ENCODE results near the gene BDH1. TPM values are rescaled to one million over a fixed set of nuclear protein-coding genes. Genes with fewer than 3 reads are reported as not detected.

BDH1 gene
- total RNA-seq, 1 donor from 2014 or later, result 1.5 TPM

DNA sequence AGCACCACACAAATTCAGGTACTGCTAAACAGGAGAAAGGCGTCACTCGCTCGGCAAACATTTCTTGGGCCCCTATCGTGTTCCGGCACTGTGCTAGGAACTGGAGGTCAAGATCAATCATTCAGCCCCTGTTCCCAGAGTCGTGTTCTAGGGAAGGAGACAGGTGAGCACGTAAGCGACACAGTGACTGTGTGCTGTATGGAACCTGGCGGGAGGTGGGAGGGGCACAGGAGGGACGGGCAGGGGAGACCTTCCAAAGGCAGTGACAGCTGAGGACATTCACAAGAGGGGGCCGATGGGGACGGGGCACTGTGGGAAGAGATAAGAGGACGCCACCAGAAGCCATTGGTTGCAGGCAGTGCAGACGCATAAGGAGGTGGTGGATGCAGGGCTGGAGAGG is 32.2 kb downstream of the BDH1 start:
- H3K9me3 Mint-ChIP-seq (ENCODE audit: unreplicated experiment), result peaks cover 3% of the 10 kb centered on the region
- FAIRE-seq, result no peak

GRCh38 chr3:197522881-197523441 is 32.8 kb downstream of the BDH1 start:
- no peak for TF ChIP-seq EZH2 (IDR thresholded peaks at IDR 0.05; ENCODE audit: insufficient read depth, low read length)
- TF ChIP-seq, protein P1, sequence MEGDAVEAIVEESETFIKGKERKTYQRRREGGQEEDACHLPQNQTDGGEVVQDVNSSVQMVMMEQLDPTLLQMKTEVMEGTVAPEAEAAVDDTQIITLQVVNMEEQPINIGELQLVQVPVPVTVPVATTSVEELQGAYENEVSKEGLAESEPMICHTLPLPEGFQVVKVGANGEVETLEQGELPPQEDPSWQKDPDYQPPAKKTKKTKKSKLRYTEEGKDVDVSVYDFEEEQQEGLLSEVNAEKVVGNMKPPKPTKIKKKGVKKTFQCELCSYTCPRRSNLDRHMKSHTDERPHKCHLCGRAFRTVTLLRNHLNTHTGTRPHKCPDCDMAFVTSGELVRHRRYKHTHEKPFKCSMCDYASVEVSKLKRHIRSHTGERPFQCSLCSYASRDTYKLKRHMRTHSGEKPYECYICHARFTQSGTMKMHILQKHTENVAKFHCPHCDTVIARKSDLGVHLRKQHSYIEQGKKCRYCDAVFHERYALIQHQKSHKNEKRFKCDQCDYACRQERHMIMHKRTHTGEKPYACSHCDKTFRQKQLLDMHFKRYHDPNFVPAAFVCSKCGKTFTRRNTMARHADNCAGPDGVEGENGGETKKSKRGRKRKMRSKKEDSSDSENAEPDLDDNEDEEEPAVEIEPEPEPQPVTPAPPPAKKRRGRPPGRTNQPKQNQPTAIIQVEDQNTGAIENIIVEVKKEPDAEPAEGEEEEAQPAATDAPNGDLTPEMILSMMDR (IDR thresholded peaks at IDR 0.05; ENCODE audit: insufficient read depth, low read depth, low read length), result no peak
- Histone ChIP-seq H4K20me1 (ENCODE audit: insufficient read depth, low read length) (no peaks in the 10 kb centered on the region), H3K9me3 (ENCODE audit: insufficient read depth, low read depth, low read length) (no peaks in the 10 kb centered on the region), H3K4me1 (ENCODE audit: insufficient read depth, low read length) (no peaks in the 10 kb centered on the region), H3K9ac (ENCODE audit: low read length) (no peak overlapping the region), H3K79me2 (ENCODE audit: insufficient read depth, low read length) (no peaks in the 10 kb centered on the region), H3K36me3 (ENCODE audit: insufficient read depth, low read length) (no peaks in the 10 kb centered on the region), H3K27ac (ENCODE audit: low read depth, low read length) (no peak overlapping the region), H3K27me3 (ENCODE audit: insufficient read depth, low read length) (no peaks in the 10 kb centered on the region), H3K4me3 (ENCODE audit: insufficient read depth, low read depth, low read length) (no peak overlapping the region), H2AFZ (ENCODE audit: low read depth, low read length) (no peak overlapping the region), H3K4me2 (ENCODE audit: low read length) (no peak overlapping the region)
- peaks cover 3% of the 10 kb centered on the region for H3K9me3 Mint-ChIP-seq (ENCODE audit: unreplicated experiment)
- peaks cover 27% of the 10 kb centered on the region for H3K27me3 Mint-ChIP-seq (ENCODE audit: low read depth, unreplicated experiment)
- H3K4me3 Mint-ChIP-seq (ENCODE audit: unreplicated experiment), result no peak overlapping the region
- H3K4me1 Mint-ChIP-seq (ENCODE audit: low read depth, unreplicated experiment), result peaks cover 17% of the 10 kb centered on the region
- DNase-seq (ENCODE audit: low read depth) (no peak), FAIRE-seq (no peak)
- peaks cover 4% of the 10 kb centered on the region for H3K36me3 Mint-ChIP-seq (ENCODE audit: low read depth, unreplicated experiment)
- no peak overlapping the region for H3K27ac Mint-ChIP-seq (ENCODE audit: unreplicated experiment)

More for the DNA sequence above, 32.2 kb downstream of the BDH1 start:
- H3K27ac ChIP-seq (ENCODE audit: low read depth, low read length), result no peak overlapping the region
- H3K4me1 Mint-ChIP-seq (ENCODE audit: low read depth, unreplicated experiment), result peaks cover 17% of the 10 kb centered on the region
- no peak overlapping the region for H3K4me3 ChIP-seq (ENCODE audit: insufficient read depth, low read depth, low read length)
- peaks cover 32% of the 10 kb centered on the region for H3K27me3 Mint-ChIP-seq (ENCODE audit: low read depth, unreplicated experiment)
- no peak overlapping the region for H3K4me3 Mint-ChIP-seq (ENCODE audit: unreplicated experiment)
- no peak for DNase-seq (ENCODE audit: low read depth)
- H3K9me3 ChIP-seq (ENCODE audit: insufficient read depth, low read depth, low read length), result no peaks in the 10 kb centered on the region
- H3K27me3 ChIP-seq (ENCODE audit: insufficient read depth, low read length), result no peaks in the 10 kb centered on the region
- no peak overlapping the region for H3K4me2 ChIP-seq (ENCODE audit: low read length)
- H2AFZ ChIP-seq (ENCODE audit: low read depth, low read length), result no peak overlapping the region
- no peaks in the 10 kb centered on the region for H3K36me3 ChIP-seq (ENCODE audit: insufficient read depth, low read length)
- H3K79me2 ChIP-seq (ENCODE audit: insufficient read depth, low read length), result no peaks in the 10 kb centered on the region
- no peaks in the 10 kb centered on the region for H4K20me1 ChIP-seq (ENCODE audit: insufficient read depth, low read length)
- H3K36me3 Mint-ChIP-seq (ENCODE audit: low read depth, unreplicated experiment), result peaks cover 4% of the 10 kb centered on the region
- TF ChIP-seq, protein P1 (IDR thresholded peaks at IDR 0.05; ENCODE audit: insufficient read depth, low read depth, low read length), result no peak
- no peak for TF ChIP-seq EZH2 (IDR thresholded peaks at IDR 0.05; ENCODE audit: insufficient read depth, low read length)
- H3K4me1 ChIP-seq (ENCODE audit: insufficient read depth, low read length), result no peaks in the 10 kb centered on the region
- H3K27ac Mint-ChIP-seq (ENCODE audit: unreplicated experiment), result no peak overlapping the region
- no peak overlapping the region for H3K9ac ChIP-seq (ENCODE audit: low read length)

GRCh38 chr3:197522183-197522715 is 33.5 kb downstream of the BDH1 start:
- Histone ChIP-seq H3K9ac (ENCODE audit: low read length) (no peak overlapping the region), H3K9me3 (ENCODE audit: insufficient read depth, low read depth, low read length) (no peaks in the 10 kb centered on the region), H2AFZ (ENCODE audit: low read depth, low read length) (no peak overlapping the region), H3K4me2 (ENCODE audit: low read length) (no peak overlapping the region), H3K36me3 (ENCODE audit: insufficient read depth, low read length) (no peaks in the 10 kb centered on the region), H3K27me3 (ENCODE audit: insufficient read depth, low read length) (no peaks in the 10 kb centered on the region), H3K4me3 (ENCODE audit: insufficient read depth, low read depth, low read length) (no peak overlapping the region), H4K20me1 (ENCODE audit: insufficient read depth, low read length) (no peaks in the 10 kb centered on the region), H3K4me1 (ENCODE audit: insufficient read depth, low read length) (no peaks in the 10 kb centered on the region), H3K79me2 (ENCODE audit: insufficient read depth, low read length) (no peaks in the 10 kb centered on the region), H3K27ac (ENCODE audit: low read depth, low read length) (no peak overlapping the region)
- no peak overlapping the region for H3K4me3 Mint-ChIP-seq (ENCODE audit: unreplicated experiment)
- DNase-seq (ENCODE audit: low read depth) (no peak), FAIRE-seq (no peak)
- peaks cover 17% of the 10 kb centered on the region for H3K4me1 Mint-ChIP-seq (ENCODE audit: low read depth, unreplicated experiment)
- peaks cover 21% of the 10 kb centered on the region for H3K27me3 Mint-ChIP-seq (ENCODE audit: low read depth, unreplicated experiment)
- no peak for TF ChIP-seq EZH2 (IDR thresholded peaks at IDR 0.05; ENCODE audit: insufficient read depth, low read length)
- TF ChIP-seq, protein P1 (IDR thresholded peaks at IDR 0.05; ENCODE audit: insufficient read depth, low read depth, low read length), result no peak
- peak overlapping the region; percentile 66 for H3K27ac Mint-ChIP-seq (ENCODE audit: unreplicated experiment)
- peaks cover 4% of the 10 kb centered on the region for H3K36me3 Mint-ChIP-seq (ENCODE audit: low read depth, unreplicated experiment)
- peaks cover 3% of the 10 kb centered on the region for H3K9me3 Mint-ChIP-seq (ENCODE audit: unreplicated experiment)

Measured in astrocyte (in vitro differentiated cells and primary cell).